GM15510 (cell line): Measurements from ENCODE around the gene ACOD1.

Experiments
- POLR2A ChIP-seq: IDR thresholded peaks from 3 replicates; pipeline ENCODE4 v1.6.1; 2011; ENCODE audit warnings: borderline replicate concordance; ENCODE audit not compliant: insufficient read length; ENCODE audit errors: extremely low read depth

ACOD1 gene

GRCh38 chr13:76944456-76944855, 3.9 kb upstream of the ACOD1 start:
- no peak for TF ChIP-seq POLR2A

GRCh38 chr13:76950101-76950500, 1.8 kb downstream of the ACOD1 start:
- no peak for TF ChIP-seq POLR2A

GRCh38 chr13:76953968-76954367, 5.7 kb downstream of the ACOD1 start:
- no peak for TF ChIP-seq POLR2A

- TF ChIP-seq POLR2A, result no peak
Measured at GRCh38 chr13:76954538-76954937, 6.2 kb downstream of the ACOD1 start.

GRCh38 chr13:76955193-76955592, 6.9 kb downstream of the ACOD1 start:
- no peak for TF ChIP-seq POLR2A

GRCh38 chr13:76955661-76956060, 7.3 kb downstream of the ACOD1 start:
- TF ChIP-seq POLR2A, result no peak

- TF ChIP-seq POLR2A, result no peak
Measured at GRCh38 chr13:76958841-76959432, 10.6 kb downstream of the ACOD1 start.

GRCh38 chr13:76965759-76966421, 17.6 kb downstream of the ACOD1 start:
- TF ChIP-seq POLR2A, result no peak

GRCh38 chr13:76967031-76967430, 18.7 kb downstream of the ACOD1 start:
- no peak for TF ChIP-seq POLR2A

- TF ChIP-seq POLR2A, result no peak
Measured at GRCh38 chr13:76968041-76968440, 19.7 kb downstream of the ACOD1 start.

- no peak for TF ChIP-seq POLR2A
Measured at GRCh38 chr13:76969488-76970365, 21.4 kb downstream of the ACOD1 start.

GRCh38 chr13:76971215-76971614, 22.9 kb downstream of the ACOD1 start:
- TF ChIP-seq POLR2A, result no peak

GRCh38 chr13:76971851-76972829, 23.8 kb downstream of the ACOD1 start:
- no peak for TF ChIP-seq POLR2A

- TF ChIP-seq POLR2A, result no peak
Measured at GRCh38 chr13:76973920-76974617, 25.8 kb downstream of the ACOD1 start.
